Astrocyte (in vitro differentiated cells and primary cell): ENCODE results near the gene SAMD7. TPM values are rescaled to one million over a fixed set of nuclear protein-coding genes. Genes with fewer than 3 reads are reported as not detected.

Source experiments
- DNase-seq: peaks from one replicate; pipeline ENCODE4 v3.0.0-alpha.2; 2010; ENCODE audit warnings: low read depth
- FAIRE-seq: peaks from 2 replicates; lab custom pipeline; 2011; peaks lifted over from hg19 to GRCh38; lab: Jason Lieb, UNC
- H2AFZ ChIP-seq: 2 replicates; pipeline ENCODE4 v1.6.0; 2012; ENCODE audit warnings: low read depth, low read length, inconsistent platforms
- H3K27ac ChIP-seq: 2 replicates; pipeline ENCODE4 v1.5.1; 2011; ENCODE audit warnings: low read depth, low read length, inconsistent platforms
- H3K27me3 ChIP-seq: 2 replicates; pipeline ENCODE4 v1.6.0; 2011; ENCODE audit warnings: low read length, inconsistent platforms; ENCODE audit not compliant: insufficient read depth
- H3K36me3 ChIP-seq: 2 replicates; pipeline ENCODE4 v1.5.1; 2011; ENCODE audit warnings: low read length, inconsistent platforms; ENCODE audit not compliant: insufficient read depth
- H3K4me1 ChIP-seq: 2 replicates; pipeline ENCODE4 v1.5.1; 2011; ENCODE audit warnings: low read length, inconsistent platforms; ENCODE audit not compliant: insufficient read depth
- H3K4me2 ChIP-seq: 2 replicates; pipeline ENCODE4 v1.6.0; 2012; ENCODE audit warnings: low read length, inconsistent platforms
- H3K4me3 ChIP-seq: 2 replicates; pipeline ENCODE4 v1.5.1; 2011; ENCODE audit warnings: low read depth, mild to moderate bottlenecking, low read length, inconsistent platforms; ENCODE audit not compliant: insufficient read depth
- H3K79me2 ChIP-seq: 2 replicates; pipeline ENCODE4 v1.6.0; 2012; ENCODE audit warnings: mild to moderate bottlenecking, low read length, inconsistent platforms; ENCODE audit not compliant: insufficient read depth
- H3K9ac ChIP-seq: 2 replicates; pipeline ENCODE4 v1.6.0; 2012; ENCODE audit warnings: mild to moderate bottlenecking, low read length, inconsistent platforms
- H3K9me3 ChIP-seq: 2 replicates; pipeline ENCODE4 v1.5.1; 2012; ENCODE audit warnings: low read depth, mild to moderate bottlenecking, low read length, inconsistent platforms; ENCODE audit not compliant: insufficient read depth
- H4K20me1 ChIP-seq: 2 replicates; pipeline ENCODE4 v1.6.0; 2012; ENCODE audit warnings: low read length, inconsistent platforms; ENCODE audit not compliant: insufficient read depth
- H3K27ac Mint-ChIP-seq: one replicate; pipeline ENCODE4 v1.8.0; 2021; ENCODE audit warnings: mild to moderate bottlenecking, mixed read lengths; ENCODE audit not compliant: unreplicated experiment
- H3K27me3 Mint-ChIP-seq: one replicate; pipeline ENCODE4 v1.8.0; 2021; ENCODE audit warnings: low read depth, mixed read lengths; ENCODE audit not compliant: unreplicated experiment
- H3K36me3 Mint-ChIP-seq: one replicate; pipeline ENCODE4 v1.8.0; 2021; ENCODE audit warnings: low read depth, mixed read lengths; ENCODE audit not compliant: unreplicated experiment
- H3K4me1 Mint-ChIP-seq: one replicate; pipeline ENCODE4 v1.8.0; 2021; ENCODE audit warnings: low read depth, mixed read lengths; ENCODE audit not compliant: unreplicated experiment
- H3K4me3 Mint-ChIP-seq: one replicate; pipeline ENCODE4 v1.8.0; 2021; ENCODE audit warnings: mild to moderate bottlenecking, moderate library complexity, mixed read lengths; ENCODE audit not compliant: unreplicated experiment
- H3K9me3 Mint-ChIP-seq: one replicate; pipeline ENCODE4 v1.8.0; 2021; ENCODE audit warnings: mild to moderate bottlenecking, mixed read lengths; ENCODE audit not compliant: unreplicated experiment
- CTCF ChIP-seq: IDR thresholded peaks from 2 replicates; pipeline ENCODE4 v1.5.1; 2011; ENCODE audit warnings: low read depth, mild to moderate bottlenecking, inconsistent platforms, low read length, moderate library complexity; ENCODE audit not compliant: insufficient read depth
- EZH2 ChIP-seq: IDR thresholded peaks from 2 replicates; pipeline ENCODE4 v1.6.1; 2012; ENCODE audit warnings: mild to moderate bottlenecking, low read length, inconsistent platforms; ENCODE audit not compliant: insufficient read depth
- total RNA-seq: library from RNA; stranded (reverse); gene quantifications from 2 replicates; pipeline ENCODE4 v1.2.1, GENCODE V29; 2021

SAMD7 gene
- total RNA-seq, 1 donor from 2014 or later = not detected

- Histone ChIP-seq H3K4me2 (peak within 1 kb of the TSS; percentile 84), H2AFZ (peak within 1 kb of the TSS; percentile 90), H3K79me2 (peaks cover 55% of the 10 kb centered on the region), H3K9me3 (no peaks in the 10 kb centered on the region), H3K27me3 (no peaks in the 10 kb centered on the region), H3K36me3 (no peaks in the 10 kb centered on the region), H3K4me1 (peaks cover 16% of the 10 kb centered on the region), H3K9ac (peak within 1 kb of the TSS; percentile 95), H3K27ac (peak within 1 kb of the TSS; percentile 90), H4K20me1 (peaks cover 42% of the 10 kb centered on the region), H3K4me3 (peak within 1 kb of the TSS; percentile 85)
- peak within 1 kb of the TSS; percentile 89 for H3K4me3 Mint-ChIP-seq
- no peaks in the 10 kb centered on the region for H3K36me3 Mint-ChIP-seq
- FAIRE-seq (no peak), DNase-seq (peak; percentile 76)
- H3K27me3 Mint-ChIP-seq = no peaks in the 10 kb centered on the region
- peaks cover 17% of the 10 kb centered on the region for H3K4me1 Mint-ChIP-seq
- peak; percentile 18 for TF ChIP-seq CTCF
- TF ChIP-seq EZH2 = no peak
- H3K27ac Mint-ChIP-seq = peak within 1 kb of the TSS; percentile 99
- H3K9me3 Mint-ChIP-seq = peaks cover 3% of the 10 kb centered on the region
Measured at GRCh38 chr3:169966428-169966950, 55.1 kb downstream of the SAMD7 start, which contains the start of gene SEC62. TSS of gene SEC62 (plus strand) at chr3:169966807. CDS start at chr3:169966823, 16 bp downstream.

GRCh38 chr3:169966951-169967915, 55.9 kb downstream of the SAMD7 start:
- Histone ChIP-seq H3K27me3 (no peaks in the 10 kb centered on the region), H3K4me3 (peak overlapping the region; percentile 85), H3K9ac (peak overlapping the region; percentile 95), H3K9me3 (no peaks in the 10 kb centered on the region), H3K79me2 (peaks cover 62% of the 10 kb centered on the region), H4K20me1 (peaks cover 49% of the 10 kb centered on the region), H3K27ac (peak overlapping the region; percentile 90), H3K36me3 (no peaks in the 10 kb centered on the region), H3K4me1 (peaks cover 16% of the 10 kb centered on the region), H3K4me2 (peak overlapping the region; percentile 84), H2AFZ (peak overlapping the region; percentile 90)
- TF ChIP-seq CTCF (no peak), EZH2 (no peak)
- Mint-ChIP-seq H3K27ac (peak overlapping the region; percentile 99), H3K4me3 (peak overlapping the region; percentile 89), H3K9me3 (peaks cover 3% of the 10 kb centered on the region), H3K27me3 (no peaks in the 10 kb centered on the region), H3K4me1 (peaks cover 17% of the 10 kb centered on the region), H3K36me3 (no peaks in the 10 kb centered on the region)
- FAIRE-seq (no peak), DNase-seq (peak; percentile 37)
